Motor neuron (in vitro differentiated cells): Measurements from ENCODE around the gene ALDH1A2. TPM values are rescaled to one million over a fixed set of nuclear protein-coding genes. Genes with fewer than 3 reads are reported as not detected.
"Not testable (repeated sequence)": the region's sequence is repeated elsewhere in the genome, so short reads cannot be mapped to it uniquely, and the experiment has no call there.

Experiments used
- ATAC-seq, 8 experiments: fragments of 200-7000 bp; cut with Tn5 transposase; replicated peaks in 6 of 8; 2 replicates each; pipeline ENCODE4 v1.8.0; 2021; ENCODE audit warnings: mild to moderate bottlenecking in 8 of 8, moderate library complexity in 8 of 8
- H3K27ac ChIP-seq, 2 donors: fragments of 250-450 bp; sonication (Bioruptor Pico); 2 replicates each; pipeline ENCODE4 v1.9.0; 2021; ENCODE audit warnings: antibody characterized with exemption in 2 of 2, mild to moderate bottlenecking in 2 of 2, moderate library complexity in 1 of 2
- H3K4me1 ChIP-seq, 2 donors: fragments of 250-450 bp; sonication (Bioruptor Pico); replicated peaks in 1 of 2; 2 replicates each; pipeline ENCODE4 v1.6.1; 2021; ENCODE audit warnings: antibody characterized with exemption in 2 of 2, mild to moderate bottlenecking in 2 of 2, moderate library complexity in 1 of 2
- H3K4me3 ChIP-seq, 5 donors: fragments of 250-450 bp; sonication (Bioruptor Pico); 2 replicates each; pipeline ENCODE4 v1.9.0; 2021; ENCODE audit warnings: antibody characterized with exemption in 5 of 5, mild to moderate bottlenecking in 5 of 5, moderate library complexity in 4 of 5
- WGBS, 10 experiments: fragments of 450-650 bp; shearing (Covaris generic); methylation state at CpG; one replicate each; pipeline ENCODE4 v1.0.0; 2022; 5-methylcytosine and 5-hydroxymethylcytosine counted together
- in situ Hi-C, 9 experiments: fragments of 400-800 bp; cut with MboI; loops; one replicate each; pipeline ENCODE4 v1.15.0; 2021; ENCODE audit warnings: low sequenced_read_pairs in 9 of 9, low pct_unique_long_range_greater_than_20kb in 2 of 9; ENCODE audit not compliant: unreplicated experiment in 9 of 9
- total RNA-seq, 8 experiments: library from RNA; unstranded; fragments of 300-600 nt; gene quantifications; 2 replicates each; pipeline versions ENCODE4 v1.2.3 to v1.2.4, GENCODE V29; 2022

The ALDH1A2 gene
- total RNA-seq, 8 experiments from 2014 or later = 0.21 to 24.8 (median 5.4) TPM; not detected in 1

GRCh38 chr15:58049520-58050227 is 15.8 kb downstream of the ALDH1A2 start:
- H3K4me3 ChIP-seq = no peak overlapping the region
- in situ Hi-C loops = loop anchor here in 5 of 9 experiments (25.0 kb wide), 3 partner anchors 187 to 487 kb away; no protein-coding TSS in a partner anchor
- no peak for ATAC-seq

GRCh38 chr15:58048261-58048660 is 17.2 kb downstream of the ALDH1A2 start:
- in situ Hi-C loops = no loop called here
- Histone ChIP-seq H3K4me3 (no peak overlapping the region), H3K4me1 (peaks cover 0 to 2% of the 10 kb centered on the region in 2 donors), H3K27ac (no peak overlapping the region)
- ATAC-seq = no peak
- 20 to 100% (median 40%) methylated on average over 1 to 3 of the region's 3 CpGs; no CpG with 5 or more reads in 3 of the 10 experiments for WGBS, 10 experiments

More at GRCh38 chr15:58049520-58050227, 15.8 kb downstream of the ALDH1A2 start:
- Histone ChIP-seq H3K27ac (no peak overlapping the region), H3K4me1 (peaks cover 0 to 12% of the 10 kb centered on the region in 2 donors)
- WGBS, 10 experiments = 0 to 61% (median 41%) methylated on average over 1 to 2 of the region's 3 CpGs; no CpG with 5 or more reads in 1 of the 10 experiments

GRCh38 chr15:58047149-58047548 is 18.4 kb downstream of the ALDH1A2 start:
- H3K4me3 ChIP-seq = no peak overlapping the region
- WGBS, 10 experiments = 0 to 59% (median 45%) methylated on average over 1 to 2 of the region's 2 CpGs; no CpG with 5 or more reads in 1 of the 10 experiments
- in situ Hi-C loops = no loop called here
- H3K27ac ChIP-seq = no peak overlapping the region
- H3K4me1 ChIP-seq = no peaks in the 10 kb centered on the region
- no peak for ATAC-seq

- in situ Hi-C loops = no loop called here
- Histone ChIP-seq H3K27ac (no peak overlapping the region), H3K4me1 (no peaks in the 10 kb centered on the region), H3K4me3 (no peak overlapping the region)
- WGBS, 10 experiments = 71 to 100% (median 100%) methylated on average over 1 of the region's 1 CpG; no CpG with 5 or more reads in 3 of the 10 experiments
- no peak for ATAC-seq
Measured at GRCh38 chr15:58046467-58046866, 19.0 kb downstream of the ALDH1A2 start.

- 54 to 100% (median 77%) methylated on average over 1 to 4 of the region's 7 CpGs; no CpG with 5 or more reads in 4 of the 10 experiments for WGBS, 10 experiments
- ATAC-seq, H3K4me3 ChIP-seq, H3K4me1 ChIP-seq, H3K27ac ChIP-seq, in situ Hi-C loops: not testable (repeated sequence)
Measured at GRCh38 chr15:58045376-58045775, 20.1 kb downstream of the ALDH1A2 start.

GRCh38 chr15:58044551-58044950 is 21.0 kb downstream of the ALDH1A2 start:
- Histone ChIP-seq H3K4me3 (no peak overlapping the region), H3K4me1 (peaks cover 0 to 8% of the 10 kb centered on the region in 2 donors), H3K27ac (no peak overlapping the region)
- 40 to 96% (median 88%) methylated on average over 1 to 2 of the region's 2 CpGs; no CpG with 5 or more reads in 2 of the 10 experiments for WGBS, 10 experiments
- ATAC-seq = no peak
- in situ Hi-C loops = no loop called here

- Histone ChIP-seq H3K4me3 (no peak overlapping the region), H3K27ac (no peak overlapping the region), H3K4me1 (peaks cover 0 to 20% of the 10 kb centered on the region in 2 donors)
- in situ Hi-C loops = no loop called here
- WGBS, 10 experiments = 0 to 53% (median 28%) methylated on average over 1 to 5 of the region's 5 CpGs; no CpG with 5 or more reads in 1 of the 10 experiments
- peak in 3 of 8 experiments; percentile 55 to 73 (median 69) for ATAC-seq
Measured at GRCh38 chr15:58043192-58043903, 22.2 kb downstream of the ALDH1A2 start.

GRCh38 chr15:58042006-58042405 is 23.5 kb downstream of the ALDH1A2 start:
- in situ Hi-C loops = no loop called here
- Histone ChIP-seq H3K4me3 (no peak overlapping the region), H3K27ac (no peak overlapping the region), H3K4me1 (peaks cover 0 to 29% of the 10 kb centered on the region in 2 donors)
- 0 to 75% (median 49%) methylated on average over 1 to 3 of the region's 3 CpGs; no CpG with 5 or more reads in 1 of the 10 experiments for WGBS, 10 experiments
- no peak for ATAC-seq

- no peak for ATAC-seq
- Histone ChIP-seq H3K4me1 (peaks cover 0 to 29% of the 10 kb centered on the region in 2 donors), H3K27ac (no peak overlapping the region), H3K4me3 (no peak overlapping the region)
- in situ Hi-C loops = no loop called here
- 29 to 95% (median 79%) methylated on average over 1 to 6 of the region's 6 CpGs; no CpG with 5 or more reads in 1 of the 10 experiments for WGBS, 10 experiments
Measured at GRCh38 chr15:58040150-58040549, 25.4 kb downstream of the ALDH1A2 start.

- Histone ChIP-seq H3K27ac (no peak overlapping the region), H3K4me1 (peaks cover 0 to 29% of the 10 kb centered on the region in 2 donors), H3K4me3 (no peak overlapping the region)
- WGBS, 10 experiments = 0 to 56% (median 36%) methylated on average over 1 to 6 of the region's 6 CpGs
- peak in 5 of 8 experiments; percentile 29 to 92 (median 59) for ATAC-seq
- in situ Hi-C loops = no loop called here
Measured at GRCh38 chr15:58039079-58040035, 26.2 kb downstream of the ALDH1A2 start.

- in situ Hi-C loops = no loop called here
- Histone ChIP-seq H3K4me1 (peaks cover 0 to 29% of the 10 kb centered on the region in 2 donors), H3K4me3 (no peak overlapping the region), H3K27ac (no peak overlapping the region)
- peak in 3 of 8 experiments; percentile 4 to 36 (median 14) for ATAC-seq
- WGBS, 10 experiments = 21 to 88% (median 58%) methylated on average over 1 to 2 of the region's 2 CpGs; no CpG with 5 or more reads in 3 of the 10 experiments
Measured at GRCh38 chr15:58038426-58039078, 27.0 kb downstream of the ALDH1A2 start.

- peaks cover 0 to 29% of the 10 kb centered on the region in 2 donors for H3K4me1 ChIP-seq
- 13 to 83% (median 61%) methylated on average over 1 to 2 of the region's 2 CpGs for WGBS, 10 experiments
- H3K4me3 ChIP-seq = no peak overlapping the region
- no peak overlapping the region for H3K27ac ChIP-seq
- ATAC-seq = no peak
- in situ Hi-C loops = no loop called here
Measured at GRCh38 chr15:58037723-58038301, 27.7 kb downstream of the ALDH1A2 start.
